ENCODE results near the gene KCNH8. TPM values are rescaled to one million over a fixed set of nuclear protein-coding genes. Genes with fewer than 3 reads are reported as not detected.

KCNH8 gene
- total and polyA plus RNA-seq, 2 experiments from 2014 or later: not detected

DNA sequence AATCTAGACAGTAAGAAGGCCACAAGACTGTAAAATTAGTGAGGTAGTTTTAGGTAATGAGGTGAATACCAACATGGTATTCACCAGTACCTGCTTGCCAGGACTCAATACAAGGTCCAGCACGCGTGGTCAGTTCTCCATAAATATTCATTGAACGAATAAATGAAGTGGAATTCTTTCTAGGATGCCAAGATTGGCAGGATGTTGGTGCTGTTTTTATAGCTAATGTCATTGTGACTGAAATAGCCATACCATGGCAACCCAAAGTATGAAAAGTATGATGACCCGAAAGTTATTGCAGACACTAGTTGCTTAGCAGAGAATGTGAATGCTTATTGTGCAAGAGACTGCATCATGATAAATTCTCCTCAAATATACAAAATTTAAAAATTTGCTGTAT lies 307.2 kb downstream of the KCNH8 start:
- Histone ChIP-seq H3F3A (ENCODE audit: insufficient read depth) (no peaks in the 10 kb centered on the region), H3K36me3 (ENCODE audit: low read depth) (no peaks in the 10 kb centered on the region), H3K4me2 (ENCODE audit: unreplicated experiment) (no peak overlapping the region), H3K27me3 (replicated peaks; ENCODE audit: insufficient read depth) (no peaks in the 10 kb centered on the region), H4K20me1 (ENCODE audit: insufficient read depth) (no peaks in the 10 kb centered on the region), H3K4me1 (ENCODE audit: insufficient read depth) (no peaks in the 10 kb centered on the region), H3K27ac (no peak overlapping the region), H3K79me2 (ENCODE audit: insufficient read depth) (no peaks in the 10 kb centered on the region), H3K9me3 (ENCODE audit: low read depth) (no peaks in the 10 kb centered on the region), H3K9me2 (ENCODE audit: insufficient read depth) (no peaks in the 10 kb centered on the region), H2AFZ (no peak overlapping the region), H3K9ac (no peak overlapping the region), H3K4me3 (no peak overlapping the region)
- in situ Hi-C loops (cut with MboI): no loop called here
- WGBS, 2 experiments (ENCODE audit: low coverage in 1 of 2, low lambda C conversion rate in 2 of 2, missing lambda C conversion rate in 2 of 2): 34 to 44% methylated on average over 4 of the region's 4 CpGs
- DNase-seq: no peak
- TF ChIP-seq EZH2phosphoT487 (IDR thresholded peaks at IDR 0.05; ENCODE audit: insufficient read depth, low read depth) (no peak), EZH2 (IDR thresholded peaks at IDR 0.05; ENCODE audit: insufficient read depth, poor library complexity, severe bottlenecking) (no peak)

DNA sequence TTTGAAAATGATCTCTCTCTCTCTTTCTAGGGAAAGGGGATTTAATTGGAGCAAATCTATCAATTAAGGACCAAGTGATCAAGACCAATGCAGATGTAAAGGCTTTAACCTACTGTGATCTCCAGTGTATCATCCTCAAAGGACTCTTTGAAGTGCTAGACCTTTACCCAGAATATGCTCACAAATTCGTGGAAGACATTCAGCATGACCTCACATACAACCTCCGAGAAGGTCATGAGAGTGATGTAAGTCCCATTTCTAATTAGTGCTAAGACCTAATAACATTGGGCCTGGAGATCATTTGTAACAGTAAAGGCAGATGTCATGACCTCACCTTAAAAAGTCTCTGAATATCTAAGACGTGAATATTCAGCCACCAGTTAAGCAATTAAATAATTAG lies 308.4 kb downstream of the KCNH8 start:
- TF ChIP-seq EZH2 (IDR thresholded peaks at IDR 0.05; ENCODE audit: insufficient read depth, poor library complexity, severe bottlenecking) (no peak), EZH2phosphoT487 (IDR thresholded peaks at IDR 0.05; ENCODE audit: insufficient read depth, low read depth) (no peak)
- H3K9ac ChIP-seq: no peak overlapping the region
- H3K9me2 ChIP-seq (ENCODE audit: insufficient read depth): no peaks in the 10 kb centered on the region
- no peak overlapping the region for H3K27ac ChIP-seq
- no peaks in the 10 kb centered on the region for H3K27me3 ChIP-seq (replicated peaks; ENCODE audit: insufficient read depth)
- H4K20me1 ChIP-seq (ENCODE audit: insufficient read depth): no peaks in the 10 kb centered on the region
- 0 to 2% methylated on average over 3 of the region's 3 CpGs for WGBS, 2 experiments (ENCODE audit: low coverage in 1 of 2, low lambda C conversion rate in 2 of 2, missing lambda C conversion rate in 2 of 2)
- DNase-seq: no peak
- no peak overlapping the region for H2AFZ ChIP-seq
- no peaks in the 10 kb centered on the region for H3K36me3 ChIP-seq (ENCODE audit: low read depth)
- no peaks in the 10 kb centered on the region for H3F3A ChIP-seq (ENCODE audit: insufficient read depth)
- no peak overlapping the region for H3K4me3 ChIP-seq
- no peak overlapping the region for H3K4me2 ChIP-seq (ENCODE audit: unreplicated experiment)
- H3K4me1 ChIP-seq (ENCODE audit: insufficient read depth): no peaks in the 10 kb centered on the region
- no peaks in the 10 kb centered on the region for H3K9me3 ChIP-seq (ENCODE audit: low read depth)
- H3K79me2 ChIP-seq (ENCODE audit: insufficient read depth): no peaks in the 10 kb centered on the region
- in situ Hi-C loops (cut with MboI): no loop called here

DNA sequence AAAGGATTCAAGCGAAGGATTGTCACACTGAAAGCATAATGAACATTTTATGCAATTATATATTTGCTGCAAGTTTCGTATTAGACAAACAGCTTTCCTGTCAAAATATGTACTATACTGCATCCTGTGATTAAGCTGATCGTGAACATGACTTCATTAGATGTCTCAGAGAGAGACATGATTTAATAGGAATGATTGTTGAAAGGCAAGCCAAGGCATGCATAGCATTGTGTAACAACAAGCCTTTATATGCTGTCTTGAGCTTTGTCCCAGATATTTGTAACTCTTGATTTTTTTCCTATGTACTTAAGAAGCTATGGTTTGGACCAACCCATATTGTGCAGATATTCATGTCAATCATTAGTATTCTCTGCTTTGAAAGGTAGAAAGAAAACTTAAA lies 309.1 kb downstream of the KCNH8 start:
- H3K9me3 ChIP-seq (ENCODE audit: low read depth): no peaks in the 10 kb centered on the region
- in situ Hi-C loops (cut with MboI): no loop called here

DNA sequence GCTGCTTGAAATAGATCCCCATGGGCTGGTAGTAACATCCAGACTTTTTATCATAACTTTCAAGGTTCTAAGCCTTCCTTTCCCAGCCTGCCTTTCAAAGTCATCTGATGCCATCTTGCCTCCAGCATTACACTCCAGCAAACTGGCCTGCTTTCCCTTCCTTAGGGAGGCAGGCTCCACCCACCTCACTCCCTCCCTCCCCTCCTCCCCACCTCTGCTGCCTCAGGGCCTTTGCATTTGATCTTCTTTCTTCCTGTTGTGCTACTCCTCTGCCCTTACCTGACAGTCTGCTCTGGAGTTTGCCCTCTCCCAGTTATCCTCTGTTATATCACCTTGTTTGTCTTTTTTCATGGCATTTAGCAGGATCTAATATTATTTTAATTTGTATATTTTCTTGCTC lies 319.5 kb downstream of the KCNH8 start:
- Histone ChIP-seq H3K36me3 (ENCODE audit: low read depth) (no peaks in the 10 kb centered on the region), H3K9me3 (ENCODE audit: low read depth) (no peaks in the 10 kb centered on the region), H3K4me2 (ENCODE audit: unreplicated experiment) (no peak overlapping the region), H3K79me2 (ENCODE audit: insufficient read depth) (no peaks in the 10 kb centered on the region), H3K4me3 (no peak overlapping the region), H3F3A (ENCODE audit: insufficient read depth) (no peaks in the 10 kb centered on the region), H4K20me1 (ENCODE audit: insufficient read depth) (no peaks in the 10 kb centered on the region), H3K4me1 (ENCODE audit: insufficient read depth) (no peaks in the 10 kb centered on the region), H3K9me2 (ENCODE audit: insufficient read depth) (no peaks in the 10 kb centered on the region), H3K27ac (no peak overlapping the region), H3K27me3 (replicated peaks; ENCODE audit: insufficient read depth) (no peaks in the 10 kb centered on the region), H3K9ac (no peak overlapping the region), H2AFZ (no peak overlapping the region)
- no peak for DNase-seq
- no peak for TF ChIP-seq EZH2phosphoT487 (IDR thresholded peaks at IDR 0.05; ENCODE audit: insufficient read depth, low read depth)
- no peak for TF ChIP-seq EZH2 (IDR thresholded peaks at IDR 0.05; ENCODE audit: insufficient read depth, poor library complexity, severe bottlenecking)
- in situ Hi-C loops (cut with MboI): no loop called here

More for the DNA sequence above, 309.1 kb downstream of the KCNH8 start:
- Histone ChIP-seq H3K36me3 (ENCODE audit: low read depth) (no peaks in the 10 kb centered on the region), H2AFZ (no peak overlapping the region), H3K4me2 (ENCODE audit: unreplicated experiment) (no peak overlapping the region), H3K27me3 (replicated peaks; ENCODE audit: insufficient read depth) (no peaks in the 10 kb centered on the region), H4K20me1 (ENCODE audit: insufficient read depth) (no peaks in the 10 kb centered on the region), H3K9ac (no peak overlapping the region), H3F3A (ENCODE audit: insufficient read depth) (no peaks in the 10 kb centered on the region), H3K79me2 (ENCODE audit: insufficient read depth) (no peaks in the 10 kb centered on the region), H3K27ac (no peak overlapping the region), H3K9me2 (ENCODE audit: insufficient read depth) (no peaks in the 10 kb centered on the region), H3K4me3 (no peak overlapping the region), H3K4me1 (ENCODE audit: insufficient read depth) (no peaks in the 10 kb centered on the region)
- DNase-seq: no peak
- TF ChIP-seq EZH2phosphoT487 (IDR thresholded peaks at IDR 0.05; ENCODE audit: insufficient read depth, low read depth) (no peak), EZH2 (IDR thresholded peaks at IDR 0.05; ENCODE audit: insufficient read depth, poor library complexity, severe bottlenecking) (no peak)
- WGBS, 2 experiments (ENCODE audit: low coverage in 1 of 2, low lambda C conversion rate in 2 of 2, missing lambda C conversion rate in 2 of 2): 13 to 14% methylated on average over 3 of the region's 3 CpGs

DNA sequence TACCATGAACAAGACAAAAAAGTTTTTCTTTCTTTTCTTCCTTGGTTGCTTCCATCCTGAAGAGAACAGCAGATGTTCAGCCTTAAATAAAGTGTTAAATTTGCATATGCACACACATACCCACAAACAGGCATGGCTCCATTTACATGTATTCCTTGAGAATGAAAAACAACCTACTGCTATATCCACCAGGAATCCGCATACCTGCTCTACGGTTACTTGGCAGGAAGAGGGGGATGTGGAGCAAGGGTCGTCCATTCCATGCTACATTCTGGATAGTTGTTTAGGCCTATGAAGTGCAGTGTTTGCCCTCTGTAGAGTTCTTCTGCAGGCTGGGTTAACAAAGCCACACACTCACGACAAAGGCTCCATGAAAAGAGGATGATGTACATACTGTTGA lies 322.8 kb downstream of the KCNH8 start:
- WGBS, 2 experiments (ENCODE audit: low coverage in 1 of 2, low lambda C conversion rate in 2 of 2, missing lambda C conversion rate in 2 of 2): 17 to 27% methylated on average over 4 of the region's 4 CpGs

More for the DNA sequence above, 322.8 kb downstream of the KCNH8 start:
- H3K27ac ChIP-seq: no peak overlapping the region
- H3F3A ChIP-seq (ENCODE audit: insufficient read depth): no peaks in the 10 kb centered on the region
- no peak for DNase-seq
- H3K9ac ChIP-seq: no peak overlapping the region
- H3K9me3 ChIP-seq (ENCODE audit: low read depth): no peaks in the 10 kb centered on the region
- no peak overlapping the region for H2AFZ ChIP-seq
- H3K4me1 ChIP-seq (ENCODE audit: insufficient read depth): no peaks in the 10 kb centered on the region
- H3K79me2 ChIP-seq (ENCODE audit: insufficient read depth): no peaks in the 10 kb centered on the region
- H3K9me2 ChIP-seq (ENCODE audit: insufficient read depth): no peaks in the 10 kb centered on the region
- no peaks in the 10 kb centered on the region for H3K36me3 ChIP-seq (ENCODE audit: low read depth)
- H3K27me3 ChIP-seq (replicated peaks; ENCODE audit: insufficient read depth): no peaks in the 10 kb centered on the region
- in situ Hi-C loops (cut with MboI): no loop called here
- H4K20me1 ChIP-seq (ENCODE audit: insufficient read depth): no peaks in the 10 kb centered on the region
- TF ChIP-seq EZH2phosphoT487 (IDR thresholded peaks at IDR 0.05; ENCODE audit: insufficient read depth, low read depth) (no peak), EZH2 (IDR thresholded peaks at IDR 0.05; ENCODE audit: insufficient read depth, poor library complexity, severe bottlenecking) (no peak)
- H3K4me2 ChIP-seq (ENCODE audit: unreplicated experiment): no peak overlapping the region
- H3K4me3 ChIP-seq: no peak overlapping the region
